ELR (cell line): ENCODE results near the gene RBMS3.
"Not testable (repeated sequence)": the region's sequence is repeated elsewhere in the genome, so short reads cannot be mapped to it uniquely, and the experiment has no call there.

ENCODE experiments used
- DNase-seq: peaks from one replicate; pipeline ENCODE4 v3.0.0-alpha.2; 2015; ENCODE audit warnings: low read depth

The RBMS3 gene

GRCh38 chr3:29430558-29430971 lies 149.7 kb downstream of the RBMS3 start:
- DNase-seq: peak; percentile 60

DNA sequence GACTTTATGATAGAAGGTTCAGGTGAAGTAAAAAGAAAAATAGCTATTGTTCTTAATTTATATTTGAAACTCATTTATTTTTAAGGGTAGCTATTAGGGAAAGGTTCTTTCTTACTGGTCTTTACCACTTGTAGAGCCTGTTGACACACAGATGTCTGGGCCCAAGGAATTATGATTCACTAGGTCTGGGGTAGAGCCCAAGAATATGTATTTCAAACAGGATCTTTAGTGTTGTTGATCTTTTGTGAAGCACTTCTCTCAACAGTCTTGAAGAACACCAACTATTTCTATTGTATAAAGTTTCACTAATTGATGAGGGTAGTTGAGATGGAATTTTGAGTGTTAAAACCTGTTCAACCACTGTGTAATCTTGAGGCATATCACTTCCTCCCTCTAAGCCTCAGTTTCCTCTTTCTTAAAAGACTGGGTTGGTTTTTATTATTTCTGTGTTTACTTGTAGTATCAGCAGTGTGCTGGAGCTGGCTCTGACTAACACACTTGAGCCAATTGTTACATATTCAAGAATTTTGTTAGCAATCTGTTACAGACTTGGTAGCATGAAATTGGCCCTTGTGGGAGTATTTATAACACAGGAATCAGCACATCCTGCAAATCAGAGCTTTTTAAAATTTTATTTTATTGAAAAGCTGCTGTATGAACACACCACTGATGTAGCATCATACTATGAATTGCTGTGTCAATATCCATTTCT lies 155.9 kb downstream of the RBMS3 start:
- DNase-seq: no peak

DNA sequence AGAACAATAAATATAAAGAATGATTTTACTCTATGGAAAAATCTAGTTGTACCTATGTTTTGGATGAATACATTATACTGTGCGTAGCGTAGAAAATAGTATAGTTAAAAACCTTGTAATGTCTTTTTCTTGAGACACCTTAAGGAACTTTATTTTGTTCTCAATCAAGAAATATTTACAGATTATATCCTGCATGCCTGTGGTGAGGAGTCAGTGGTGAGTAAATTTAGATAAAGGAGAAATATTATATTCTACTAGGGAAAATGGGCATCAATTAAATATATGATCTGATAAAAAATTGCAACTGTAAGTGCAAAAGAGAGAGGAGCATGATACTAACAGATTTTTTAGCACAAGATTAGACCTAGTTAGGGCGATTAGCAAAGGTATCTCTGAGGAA lies 157.7 kb downstream of the RBMS3 start:
- DNase-seq: peak; percentile 27

DNA sequence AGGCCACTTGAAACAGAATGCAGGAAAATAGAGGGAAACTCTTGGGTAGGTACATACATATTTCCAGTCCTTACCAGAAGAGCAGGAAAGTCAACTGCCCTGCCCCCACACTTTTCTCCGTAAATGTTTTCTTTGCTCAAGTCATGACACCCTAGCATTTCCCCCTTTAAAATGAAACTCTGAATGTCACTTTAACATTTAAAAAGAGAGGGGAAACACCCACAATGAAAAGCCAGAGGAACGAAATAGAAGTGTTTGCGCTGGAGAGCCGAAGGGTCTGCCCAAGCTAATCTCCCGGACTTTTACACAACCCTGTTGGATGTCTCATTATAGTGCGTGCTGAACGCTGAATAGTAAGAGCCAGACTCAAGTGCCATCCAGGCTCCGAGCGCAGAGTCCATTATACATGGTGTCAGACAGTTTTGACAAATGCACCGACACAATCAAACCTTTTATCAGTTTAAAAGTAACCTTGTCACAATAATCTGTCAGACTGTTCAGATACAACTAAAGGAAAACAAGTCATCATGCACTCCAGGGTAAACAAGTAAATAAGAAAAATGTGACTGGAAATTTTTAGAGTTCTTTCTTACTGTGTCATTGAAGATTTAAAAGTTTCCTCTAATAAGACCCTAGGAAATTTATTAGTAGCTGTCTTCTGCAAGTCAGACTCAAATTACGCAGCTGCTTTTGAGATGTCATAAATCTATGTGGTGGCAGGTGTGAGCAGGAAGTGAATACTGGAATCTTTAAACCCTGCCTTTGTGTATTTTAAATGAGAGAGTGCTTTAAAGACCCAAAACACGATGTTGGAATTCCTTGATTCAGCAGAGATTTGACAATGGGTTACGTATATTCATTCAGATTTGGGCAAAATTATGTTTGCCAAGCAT lies 159.8 kb downstream of the RBMS3 start:
- DNase-seq: no peak

GRCh38 chr3:29441422-29441821 lies 160.6 kb downstream of the RBMS3 start:
- no peak for DNase-seq

DNA sequence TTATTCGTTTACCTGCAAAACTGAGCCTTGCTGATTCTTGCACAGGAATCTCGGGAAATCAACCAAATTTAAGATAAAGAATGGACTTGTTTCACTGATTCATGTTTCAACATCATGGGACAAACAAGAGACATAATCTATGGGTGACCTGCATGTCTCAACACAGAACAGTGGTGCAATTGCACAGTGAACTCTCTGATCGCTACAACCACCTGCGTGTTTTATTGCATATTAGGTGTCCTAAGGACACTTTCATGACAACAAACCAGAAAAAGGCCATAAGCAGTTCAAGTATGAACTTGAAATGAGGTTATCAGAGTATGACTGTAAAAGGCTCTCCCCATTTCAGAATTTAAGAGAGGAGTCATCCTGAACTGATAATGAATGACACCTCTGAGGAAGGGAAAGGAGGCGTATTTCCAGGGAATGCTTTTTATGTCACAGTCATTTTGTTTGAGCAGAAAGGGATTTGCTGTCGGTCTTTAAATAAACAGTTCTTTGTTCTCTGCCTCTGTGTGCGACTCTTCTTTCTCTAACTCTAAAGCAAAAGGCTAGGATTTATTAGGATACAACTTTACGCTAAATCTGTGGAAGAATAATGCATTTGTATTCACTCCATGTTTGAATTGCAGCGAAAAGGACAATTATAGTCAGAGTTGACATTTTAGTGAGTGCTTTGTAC lies 167.2 kb downstream of the RBMS3 start:
- no peak for DNase-seq

GRCh38 chr3:29451920-29452319 lies 171.0 kb downstream of the RBMS3 start:
- DNase-seq: no peak

- no peak for DNase-seq
These were observed 172.0 kb downstream of the RBMS3 start for GRCh38 chr3:29452934-29453283.

DNA sequence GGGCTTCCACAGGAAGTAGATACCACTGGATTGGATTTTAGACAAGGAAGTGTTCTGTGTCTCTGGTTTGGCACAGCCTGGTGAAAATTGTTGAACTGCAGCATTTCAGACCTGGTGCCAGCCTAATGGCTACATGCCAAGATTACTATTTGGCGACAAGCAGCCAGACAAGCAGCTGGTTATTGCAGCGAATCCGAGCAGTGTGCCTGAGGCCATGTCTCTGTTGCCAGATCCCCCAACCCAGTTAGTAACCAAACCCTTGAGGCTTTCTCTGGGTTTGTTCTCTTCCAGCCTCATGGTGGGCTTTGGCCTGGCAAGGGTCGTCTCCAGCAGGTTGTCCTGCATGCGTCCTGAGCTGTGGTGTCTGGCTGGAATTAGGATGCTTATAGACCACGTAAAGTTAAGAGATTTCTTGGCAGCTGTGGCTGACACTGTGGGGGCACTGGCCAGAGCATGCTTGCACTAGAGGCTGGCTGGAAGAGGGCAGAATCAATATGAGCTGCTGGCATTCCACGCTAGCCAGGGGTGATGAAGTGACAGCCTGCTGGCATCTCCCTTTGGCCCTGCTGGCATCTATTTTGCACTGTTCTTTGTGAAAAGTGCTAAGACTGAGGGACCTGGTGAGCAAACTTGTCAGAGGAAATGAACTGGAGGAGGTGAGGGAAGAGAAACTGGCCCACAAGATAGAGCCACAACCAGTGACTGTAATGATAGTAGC lies 172.6 kb downstream of the RBMS3 start:
- DNase-seq: no peak

GRCh38 chr3:29454161-29454611 lies 173.3 kb downstream of the RBMS3 start:
- DNase-seq: no peak

- DNase-seq: no peak
These were observed 176.0 kb downstream of the RBMS3 start for GRCh38 chr3:29456901-29457300.

GRCh38 chr3:29463304-29463703 lies 182.4 kb downstream of the RBMS3 start:
- no peak for DNase-seq

- DNase-seq: no peak
These were observed 185.0 kb downstream of the RBMS3 start for GRCh38 chr3:29465836-29466235.

GRCh38 chr3:29466442-29466841 lies 185.6 kb downstream of the RBMS3 start:
- DNase-seq: no peak

- DNase-seq: no peak
These were observed 187.3 kb downstream of the RBMS3 start for GRCh38 chr3:29468187-29468586.

DNA sequence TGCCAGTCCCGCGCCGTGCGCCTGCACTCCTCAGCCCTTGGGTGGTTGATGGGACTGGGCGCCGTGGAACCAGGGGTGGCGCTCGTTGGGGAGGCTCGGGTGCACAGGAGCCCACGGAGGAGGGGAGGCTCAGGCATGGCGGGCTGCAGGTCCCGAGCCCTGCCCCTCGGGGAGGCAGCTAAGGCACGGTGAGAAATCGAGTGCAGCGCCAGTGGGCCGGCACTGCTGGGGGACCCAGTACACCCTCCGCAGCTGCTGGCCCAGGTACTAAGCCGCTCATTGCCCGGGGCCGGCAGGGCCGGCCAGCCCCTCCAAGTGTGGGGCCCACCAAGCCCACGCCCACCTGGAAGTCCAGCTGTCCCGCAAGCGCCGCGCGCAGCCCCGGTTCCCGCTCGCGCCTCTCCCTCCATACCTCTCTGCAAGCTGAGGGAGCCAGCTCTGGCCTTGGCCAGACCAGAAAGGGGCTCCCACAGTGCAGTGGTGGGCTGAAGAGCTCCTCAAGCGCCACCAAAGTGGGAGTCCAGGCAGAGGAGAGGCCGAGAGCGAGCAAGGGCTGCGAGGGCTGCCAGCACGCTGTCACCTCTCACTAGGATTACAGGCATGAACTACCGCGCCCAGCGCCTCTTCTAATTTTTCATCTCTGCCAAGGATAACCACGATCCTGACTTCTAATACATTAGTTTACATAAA lies 192.8 kb downstream of the RBMS3 start:
- DNase-seq: not testable (repeated sequence)

DNA sequence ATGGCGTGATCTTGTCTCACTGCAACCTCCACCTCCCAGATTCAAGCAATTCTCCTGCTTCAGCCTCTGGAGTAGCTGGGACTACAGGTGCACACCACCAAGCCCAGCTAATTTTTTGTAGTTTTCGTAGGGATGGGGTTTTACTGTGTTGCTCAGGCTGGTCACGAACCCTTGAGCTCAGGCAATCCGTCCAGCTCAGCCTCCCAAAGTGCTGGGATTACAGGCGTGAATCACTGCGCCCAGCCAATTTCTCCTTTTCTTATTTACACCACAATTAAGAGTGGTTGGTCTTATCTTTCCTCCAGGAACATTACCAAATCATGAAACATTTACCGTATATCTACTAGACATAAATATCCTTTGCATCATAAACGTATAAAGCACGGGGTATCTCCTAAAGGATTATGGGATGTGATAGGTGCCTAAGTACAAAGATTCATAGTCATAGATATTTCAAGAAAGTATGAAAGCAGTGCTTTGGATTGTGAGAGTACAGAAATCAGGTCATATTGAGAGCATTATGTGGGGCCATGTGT lies 194.5 kb downstream of the RBMS3 start:
- DNase-seq: no peak

DNA sequence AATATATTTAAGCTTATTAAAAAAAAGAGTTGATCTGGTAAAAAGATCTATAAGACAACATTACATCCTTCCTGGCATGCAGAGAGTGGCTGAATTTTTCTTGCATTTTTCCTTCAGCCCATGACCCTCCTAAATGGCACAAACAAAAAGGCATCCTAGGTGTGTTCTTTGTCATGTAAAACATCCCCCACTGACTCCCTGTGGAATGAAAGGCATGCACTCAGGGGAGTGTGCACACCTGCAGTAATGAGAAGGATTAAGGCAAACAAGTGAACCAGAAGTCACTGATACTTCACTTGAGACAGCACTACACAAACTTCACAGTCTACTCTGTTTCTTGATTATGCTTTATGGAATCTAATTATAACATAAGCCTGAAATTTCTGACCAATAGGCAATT lies 195.0 kb downstream of the RBMS3 start:
- no peak for DNase-seq

GRCh38 chr3:29478611-29479010 lies 197.7 kb downstream of the RBMS3 start:
- no peak for DNase-seq

GRCh38 chr3:29481249-29481648 lies 200.4 kb downstream of the RBMS3 start:
- no peak for DNase-seq
